SK-N-MC (cell line): ENCODE results near the gene SH2D4B.

Experiments used
- DNase-seq: peaks from one replicate; pipeline ENCODE4 v3.0.0-alpha.2; 2011; ENCODE audit warnings: low read depth, low spot score
- H3K27ac ChIP-seq: fragments of 200-600 bp; sonication (generic); 2 replicates; pipeline ENCODE4 v1.5.1; 2016; ENCODE audit warnings: mixed run types
- H3K36me3 ChIP-seq: fragments of 200-600 bp; sonication (generic); 2 replicates; pipeline ENCODE4 v1.6.1; 2017; ENCODE audit warnings: antibody characterized with exemption, low read length, mixed read lengths; ENCODE audit not compliant: insufficient read depth
- H3K4me3 ChIP-seq: fragments of 200-600 bp; sonication (generic); 2 replicates; pipeline ENCODE4 v1.5.1; 2016
- H3K9ac ChIP-seq: fragments of 200-600 bp; sonication (generic); 2 replicates; pipeline ENCODE4 v1.8.0; 2017; ENCODE audit warnings: mixed run types, mixed read lengths; ENCODE audit not compliant: insufficient read length
- H3K9me3 ChIP-seq: fragments of 200-600 bp; sonication (generic); 2 replicates; pipeline ENCODE4 v1.6.1; 2017; ENCODE audit warnings: low read depth, mild to moderate bottlenecking, antibody characterized with exemption, low read length, moderate library complexity, mixed read lengths
- EZH2 ChIP-seq: fragments of 200-600 bp; sonication (generic); IDR thresholded peaks from one replicate; pipeline ENCODE4 v1.6.1; 2017; ENCODE audit warnings: antibody characterized with exemption
- FOXP2 ChIP-seq: optimal IDR thresholded peaks from 2 replicates; pipeline ENCODE3; 2011; ENCODE audit warnings: mild to moderate bottlenecking, moderate library complexity; ENCODE audit not compliant: insufficient read depth; ENCODE audit errors: extremely low read length, control extremely low read depth
- POLR2AphosphoS5 ChIP-seq: IDR thresholded peaks from 2 replicates; pipeline ENCODE4 v1.6.1; 2012; ENCODE audit warnings: mild to moderate bottlenecking, low read depth, low read length, borderline replicate concordance

The SH2D4B gene

DNA sequence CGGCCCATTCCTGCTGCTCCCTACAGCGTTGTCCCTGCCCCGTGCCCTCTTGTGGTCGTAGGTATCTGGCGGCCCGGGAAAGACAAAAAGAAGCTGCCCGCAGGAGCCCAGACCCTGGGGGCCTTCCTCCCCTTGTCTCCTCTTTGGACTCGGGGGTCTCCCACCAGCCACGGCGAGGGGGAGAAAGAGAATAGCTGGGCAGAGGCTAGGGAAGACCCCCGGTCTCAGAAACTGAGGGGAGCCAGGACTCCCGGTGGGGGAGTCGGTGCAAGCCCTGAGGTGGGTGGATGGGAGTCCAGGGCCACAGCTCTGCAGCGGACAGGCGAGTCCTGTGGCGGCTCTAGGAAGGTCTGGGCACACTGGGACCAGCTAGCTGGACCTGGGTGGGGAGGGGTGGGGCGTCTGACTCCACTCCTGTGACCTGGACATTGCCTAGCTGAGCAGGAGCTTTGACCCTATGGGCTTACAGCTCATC, 1.3 kb upstream of the SH2D4B start:
- no peak overlapping the region for H3K27ac ChIP-seq
- no peaks in the 10 kb centered on the region for H3K9me3 ChIP-seq
- no peak overlapping the region for H3K9ac ChIP-seq
- no peaks in the 10 kb centered on the region for H3K36me3 ChIP-seq
- no peak overlapping the region for H3K4me3 ChIP-seq
- DNase-seq = no peak
- TF ChIP-seq FOXP2 (no peak), POLR2AphosphoS5 (no peak)

DNA sequence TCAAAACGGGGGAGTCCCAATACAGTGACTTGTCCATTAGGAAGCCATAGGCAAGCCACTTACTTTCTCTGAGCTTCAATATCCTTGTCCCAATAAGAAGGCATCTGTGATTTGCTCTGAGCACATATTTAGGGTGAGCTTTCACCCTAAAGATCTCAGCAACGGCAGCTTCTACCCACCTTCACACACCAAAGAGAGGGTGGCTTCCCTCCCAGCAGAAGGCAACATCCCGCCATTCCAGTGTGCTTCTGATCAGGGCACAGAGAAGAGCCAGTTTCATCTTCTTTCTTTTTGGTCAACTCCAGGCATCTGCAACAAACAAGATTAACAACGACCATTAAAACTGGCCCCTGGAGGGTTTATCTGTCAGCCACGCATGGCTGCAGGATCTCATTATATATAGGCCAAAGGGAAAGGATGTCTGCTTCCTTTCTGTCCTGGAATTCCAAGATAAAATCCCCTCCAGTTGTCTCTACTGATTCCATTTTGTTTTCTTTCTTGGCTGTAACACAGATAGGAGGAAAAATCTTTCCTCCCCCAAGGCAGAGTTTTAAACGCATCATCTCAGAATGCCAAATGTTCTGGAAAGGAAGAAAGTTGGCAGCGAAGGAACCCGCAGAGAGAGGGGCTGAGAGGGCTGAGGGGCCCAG, 491 bp upstream of the SH2D4B start:
- H3K9ac ChIP-seq = no peak overlapping the region
- no peak for TF ChIP-seq EZH2
- TF ChIP-seq POLR2AphosphoS5 = no peak
- TF ChIP-seq FOXP2 = no peak
- H3K36me3 ChIP-seq = no peaks in the 10 kb centered on the region
- no peak overlapping the region for H3K27ac ChIP-seq
- no peak overlapping the region for H3K4me3 ChIP-seq
- no peak for DNase-seq
- no peaks in the 10 kb centered on the region for H3K9me3 ChIP-seq

DNA sequence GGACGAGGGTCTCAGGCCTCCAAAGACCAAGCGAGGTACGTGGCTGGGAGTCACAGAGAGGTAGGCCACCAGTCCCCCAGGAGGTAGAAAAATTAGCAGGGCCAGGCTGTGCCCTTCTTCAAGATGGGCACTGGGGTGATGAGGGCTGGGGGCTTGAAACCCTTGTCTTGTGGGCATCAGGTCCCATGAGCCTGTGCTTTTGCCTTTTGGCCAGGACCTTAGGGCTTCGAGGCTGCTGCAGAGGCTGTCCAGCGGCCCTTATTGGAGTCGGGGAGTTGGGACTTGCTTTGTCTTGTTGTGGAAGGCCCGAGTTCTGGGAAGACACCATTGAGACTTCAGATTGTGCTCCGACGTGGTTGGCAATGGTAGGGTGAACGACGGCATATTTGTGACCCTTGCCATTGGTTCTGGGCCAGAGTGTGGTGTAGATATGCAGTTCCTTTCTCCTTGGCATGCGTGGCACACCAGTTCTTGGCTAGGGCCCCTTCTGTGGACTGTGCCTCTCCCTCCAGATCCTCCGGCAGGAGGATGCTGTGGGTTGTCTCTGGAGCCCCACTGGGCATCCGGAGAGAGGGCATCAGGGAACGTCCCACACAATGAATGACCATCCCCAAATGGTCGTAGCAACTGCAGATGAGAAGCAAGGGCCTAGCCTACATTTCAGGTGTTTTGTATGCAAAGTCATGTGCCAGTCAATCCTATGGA, 931 bp downstream of the SH2D4B start:
- Histone ChIP-seq H3K9ac (no peak overlapping the region), H3K27ac (no peak overlapping the region), H3K9me3 (no peaks in the 10 kb centered on the region), H3K36me3 (no peaks in the 10 kb centered on the region), H3K4me3 (no peak overlapping the region)
- DNase-seq = no peak
- TF ChIP-seq FOXP2 (no peak), EZH2 (no peak), POLR2AphosphoS5 (no peak)

DNA sequence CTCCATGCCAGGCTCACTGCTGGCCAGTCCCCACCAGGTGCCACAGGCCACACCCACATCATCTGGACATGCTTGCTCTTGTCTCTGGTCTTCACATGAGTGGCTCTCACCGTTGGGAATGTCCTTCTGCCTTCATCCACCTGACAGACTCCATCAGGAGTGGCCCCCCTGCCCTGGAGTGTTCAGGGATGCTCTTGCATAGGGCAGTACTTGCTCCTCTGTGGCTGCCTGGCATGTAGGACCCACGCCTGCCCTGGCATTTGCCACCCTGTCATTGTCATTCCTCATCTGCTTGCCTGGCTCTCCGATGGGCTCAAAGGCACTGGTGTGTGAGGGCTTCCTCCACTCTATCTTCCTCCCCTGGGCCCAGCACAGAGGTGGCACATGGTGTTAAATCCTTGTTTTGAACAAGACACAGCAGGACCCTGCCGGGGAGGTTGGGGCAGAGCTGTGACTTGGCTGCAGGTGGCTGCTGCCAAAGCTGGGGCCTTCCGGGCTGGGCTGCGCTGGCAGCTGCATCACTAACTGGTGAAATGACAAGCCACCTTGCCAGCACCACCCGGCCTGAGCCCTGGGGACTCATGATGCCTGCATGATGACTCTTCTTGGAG, 1.8 kb downstream of the SH2D4B start:
- DNase-seq = no peak
- TF ChIP-seq FOXP2 (no peak), POLR2AphosphoS5 (no peak), EZH2 (no peak)
- Histone ChIP-seq H3K27ac (no peak overlapping the region), H3K4me3 (no peak overlapping the region), H3K36me3 (no peaks in the 10 kb centered on the region), H3K9ac (no peak overlapping the region), H3K9me3 (no peaks in the 10 kb centered on the region)

DNA sequence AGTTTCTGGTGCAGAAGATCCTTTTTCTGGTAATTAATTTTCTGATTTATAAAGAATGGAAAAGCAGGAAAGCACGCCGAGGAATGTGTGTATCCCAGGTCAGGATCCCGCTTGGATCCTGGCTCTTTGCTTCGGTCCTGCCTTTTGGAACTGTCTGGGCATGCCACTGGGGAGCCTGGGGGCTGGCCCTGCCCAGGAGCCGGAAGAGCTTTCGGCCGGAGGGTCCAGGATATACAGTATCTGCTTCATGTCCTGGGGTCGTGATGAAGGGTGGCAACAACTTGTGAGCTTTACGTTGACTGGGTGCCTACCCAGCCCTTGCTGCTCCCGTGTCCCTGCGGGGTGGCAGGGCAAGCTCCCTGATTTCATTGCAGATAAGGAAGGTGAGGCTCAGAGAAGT, 2.4 kb downstream of the SH2D4B start:
- no peak for DNase-seq
- no peak for TF ChIP-seq EZH2
- no peak for TF ChIP-seq POLR2AphosphoS5
- TF ChIP-seq FOXP2 = no peak

DNA sequence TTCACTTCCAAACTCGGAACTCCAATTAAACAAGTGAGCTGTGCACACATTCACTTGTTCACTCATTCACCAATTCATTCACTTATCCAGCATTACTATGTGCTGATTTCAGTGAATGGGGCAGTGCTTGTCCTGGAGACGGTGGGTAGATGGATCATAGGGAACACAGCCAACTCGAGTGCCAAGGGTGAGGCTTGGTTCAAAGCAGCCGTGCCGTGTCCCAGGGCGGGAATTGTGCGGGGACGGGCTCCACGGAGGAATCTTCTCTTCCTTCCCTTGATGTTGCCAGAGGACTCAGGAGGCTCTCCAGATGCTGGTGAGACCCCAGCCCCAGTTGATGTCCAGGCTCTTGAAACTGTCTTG, 2.9 kb downstream of the SH2D4B start:
- no peak for TF ChIP-seq POLR2AphosphoS5
- no peak for TF ChIP-seq FOXP2
- no peak for TF ChIP-seq EZH2
- no peak overlapping the region for H3K27ac ChIP-seq
- H3K36me3 ChIP-seq = no peaks in the 10 kb centered on the region
- no peaks in the 10 kb centered on the region for H3K9me3 ChIP-seq
- no peak for DNase-seq
- H3K4me3 ChIP-seq = no peak overlapping the region
- no peak overlapping the region for H3K9ac ChIP-seq

More for the DNA sequence above, 2.4 kb downstream of the SH2D4B start:
- Histone ChIP-seq H3K9ac (no peak overlapping the region), H3K36me3 (no peaks in the 10 kb centered on the region), H3K4me3 (no peak overlapping the region), H3K27ac (no peak overlapping the region), H3K9me3 (no peaks in the 10 kb centered on the region)

DNA sequence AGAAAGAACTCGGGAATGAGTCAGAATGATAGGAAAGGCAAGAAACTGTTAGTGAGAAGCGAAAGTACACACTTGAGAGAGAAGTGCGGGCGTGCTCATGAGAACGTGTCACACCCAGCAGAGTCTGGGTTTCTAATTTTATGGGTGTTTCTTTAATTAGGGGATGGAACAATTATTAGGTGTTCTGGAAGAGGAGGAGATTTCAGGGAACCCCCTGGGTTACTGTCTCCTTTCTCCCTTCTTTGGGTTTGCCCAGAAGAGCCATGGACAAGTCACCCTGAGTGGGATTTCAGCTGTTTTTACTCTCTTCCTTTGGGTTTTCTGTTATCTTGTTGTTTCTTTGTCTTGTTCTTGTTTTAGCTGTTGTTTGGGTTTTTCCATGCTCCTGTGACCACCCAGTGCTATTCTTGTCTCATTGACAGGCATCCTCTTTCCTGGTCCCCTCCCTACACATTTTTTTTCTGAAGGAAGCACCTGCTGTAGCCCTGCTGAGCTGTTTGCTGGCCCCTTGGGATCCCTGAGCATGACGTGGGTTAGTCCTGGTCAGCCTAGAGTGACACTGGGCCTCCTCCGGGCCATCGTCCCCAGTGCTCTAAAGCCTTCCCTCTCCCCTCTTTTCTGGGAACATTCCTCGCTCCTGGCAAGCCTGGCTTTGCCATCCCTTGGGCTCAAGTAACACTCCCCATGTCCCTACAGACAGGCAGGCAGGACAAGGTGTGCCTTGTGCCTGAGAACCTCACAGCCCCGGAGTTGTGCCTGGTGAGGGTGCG, 3.5 kb downstream of the SH2D4B start:
- H3K27ac ChIP-seq = no peak overlapping the region
- no peak overlapping the region for H3K4me3 ChIP-seq
- no peak for DNase-seq

DNA sequence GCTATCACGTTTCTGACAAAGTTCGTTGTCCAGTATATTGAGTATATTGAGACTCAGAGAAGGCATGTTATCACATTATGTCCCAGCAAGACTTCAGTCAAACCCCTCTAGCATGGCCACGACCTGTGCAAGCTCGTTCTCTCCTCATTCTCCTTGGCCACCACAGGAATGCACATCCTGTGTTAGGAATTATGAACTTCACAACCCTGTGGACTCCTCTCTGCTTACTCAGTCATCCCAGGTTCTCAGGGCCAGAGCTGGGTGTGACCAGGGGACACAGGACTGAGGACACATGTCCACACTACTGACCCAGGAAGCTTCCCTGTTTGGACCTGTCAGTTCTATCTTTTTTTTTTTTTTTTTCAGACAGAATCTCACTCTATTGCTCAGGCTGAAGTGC, 4.4 kb downstream of the SH2D4B start:
- no peak overlapping the region for H3K9ac ChIP-seq
- no peak overlapping the region for H3K4me3 ChIP-seq
- H3K36me3 ChIP-seq = no peaks in the 10 kb centered on the region
- TF ChIP-seq FOXP2 (no peak), POLR2AphosphoS5 (no peak), EZH2 (no peak)
- H3K27ac ChIP-seq = no peak overlapping the region
- no peaks in the 10 kb centered on the region for H3K9me3 ChIP-seq
- DNase-seq = no peak

More for the DNA sequence above, 3.5 kb downstream of the SH2D4B start:
- Histone ChIP-seq H3K9ac (no peak overlapping the region), H3K9me3 (no peaks in the 10 kb centered on the region), H3K36me3 (no peaks in the 10 kb centered on the region)
- TF ChIP-seq FOXP2 (no peak), EZH2 (no peak), POLR2AphosphoS5 (no peak)
